H1 (cell line): ENCODE results near the gene UPF2. TPM values are rescaled to one million over a fixed set of nuclear protein-coding genes. Genes with fewer than 3 reads are reported as not detected.

Experiments used
- HDAC2 ChIP-seq, 2 experiments: fragments of 300-600 bp in 1 of 2; sonication (generic) in 1 of 2; IDR thresholded peaks; 2 replicates each; pipeline ENCODE4 v1.6.1; 2011 to 2012; ENCODE audit warnings: low read depth in 2 of 2, low read length in 2 of 2, mild to moderate bottlenecking in 2 of 2, moderate library complexity in 2 of 2, borderline replicate concordance in 1 of 2, inconsistent platforms in 1 of 2
- SAP30 ChIP-seq: fragments of 300-600 bp; sonication (generic); IDR thresholded peaks from 2 replicates; pipeline ENCODE4 v1.7.1; 2012; ENCODE audit warnings: low read length, moderate library complexity, mild to moderate bottlenecking, inconsistent platforms; ENCODE audit not compliant: insufficient read depth, insufficient replicate concordance
- SP1 ChIP-seq: IDR thresholded peaks from 2 replicates; pipeline ENCODE4 v1.6.1; 2011; ENCODE audit warnings: low read depth, low read length
- polyA plus RNA-seq, 7 experiments: library from polyadenylated mRNA; depleted of rRNA in 3 of 7; stranded (reverse) in 5 of 7; unstranded in 2 of 7; fragments of >200 nt in 5 of 7; fragments of 200-250 nt in 2 of 7; gene quantifications; 1 replicate in 5 of 7; 2 replicates in 1 of 7; 4 replicates in 1 of 7; pipeline versions ENCODE4 v1.2.1 to v1.2.3, GENCODE V29; 2011 to 2013; ENCODE audit warnings: missing spikeins in 2 of 7, mixed read lengths in 2 of 7
- total RNA-seq: library from RNA; stranded (reverse); fragmentation: NEBNext Ultra II Directional; extraction: Animal tissue kit (Norgen Biotek cat#: 25700); gene quantifications from 2 replicates; pipeline ENCODE4 v1.2.1, GENCODE V29; 2021

Gene UPF2
- total and polyA plus RNA-seq, 2 of the 8 experiments (the other 6 are each of a cell fraction or from before 2014, with no cell fraction given), result 6.2 to 32.8 TPM

- no peak for TF ChIP-seq SP1
- TF ChIP-seq SAP30, result no peak
- TF ChIP-seq HDAC2 (IDR thresholded peaks at IDR 0.05; ENCODE audit: borderline replicate concordance in 1 of 2, low read depth in 2 of 2, low read length in 2 of 2), result no peak
Observed at GRCh38 chr10:11950325-11951018, 92.1 kb downstream of the UPF2 start (continued).
